HG02763 (cell line): ENCODE measurements around the gene TMEM123.

ENCODE experiments used
- ATAC-seq: cut with Tn5 transposase; IDR thresholded peaks from one replicate; pipeline ENCODE4 v1.9.1; 2021; ENCODE audit warnings: mild to moderate bottlenecking, moderate library complexity; ENCODE audit not compliant: unreplicated experiment

The TMEM123 gene

GRCh38 chr11:102428696-102429095 lies 23.9 kb downstream of the TMEM123 start:
- ATAC-seq, result no peak

- ATAC-seq, result no peak
These were observed 25.5 kb downstream of the TMEM123 start for GRCh38 chr11:102427068-102427467.

- ATAC-seq, result no peak
These were observed 26.0 kb downstream of the TMEM123 start for GRCh38 chr11:102426570-102426969.

- ATAC-seq, result no peak
These were observed 26.6 kb downstream of the TMEM123 start for GRCh38 chr11:102426000-102426399.

GRCh38 chr11:102423936-102424335 lies 28.6 kb downstream of the TMEM123 start:
- no peak for ATAC-seq

GRCh38 chr11:102422817-102423712 lies 29.5 kb downstream of the TMEM123 start:
- no peak for ATAC-seq

- ATAC-seq, result no peak
These were observed 31.3 kb downstream of the TMEM123 start for GRCh38 chr11:102421261-102421660.

- peak; percentile 85 for ATAC-seq
These were observed 32.0 kb downstream of the TMEM123 start for GRCh38 chr11:102420547-102420946.

- ATAC-seq, result no peak
These were observed 33.4 kb downstream of the TMEM123 start for GRCh38 chr11:102419181-102419580.

GRCh38 chr11:102416976-102417375 lies 35.6 kb downstream of the TMEM123 start:
- ATAC-seq, result no peak

- no peak for ATAC-seq
These were observed 37.2 kb downstream of the TMEM123 start for GRCh38 chr11:102415304-102415916.

- no peak for ATAC-seq
These were observed 38.0 kb downstream of the TMEM123 start for GRCh38 chr11:102414559-102414958.

GRCh38 chr11:102413497-102413896 lies 39.1 kb downstream of the TMEM123 start:
- no peak for ATAC-seq

GRCh38 chr11:102411142-102411541 lies 41.4 kb downstream of the TMEM123 start:
- no peak for ATAC-seq

GRCh38 chr11:102410382-102410784 lies 42.2 kb downstream of the TMEM123 start:
- ATAC-seq, result no peak

- ATAC-seq, result no peak
These were observed 44.2 kb downstream of the TMEM123 start for GRCh38 chr11:102408339-102408738.

GRCh38 chr11:102407901-102408300 lies 44.7 kb downstream of the TMEM123 start:
- ATAC-seq, result no peak

GRCh38 chr11:102406099-102406498 lies 46.5 kb downstream of the TMEM123 start:
- ATAC-seq, result no peak

- no peak for ATAC-seq
These were observed 47.1 kb downstream of the TMEM123 start for GRCh38 chr11:102405501-102405900.

- ATAC-seq, result no peak
These were observed 50.0 kb downstream of the TMEM123 start for GRCh38 chr11:102402548-102402947.

GRCh38 chr11:102401905-102402304 lies 50.7 kb downstream of the TMEM123 start:
- no peak for ATAC-seq

- ATAC-seq, result no peak
These were observed 52.0 kb downstream of the TMEM123 start for GRCh38 chr11:102400603-102401002.
